Stimulated activated CD4-positive, alpha-beta T cell treated with anti-CD3 and anti-CD28 coated beads, Interleukin-4, amount 100 ng/mL, for 4 hours (primary cell): Measurements from ENCODE around the gene GIMAP8.
A peak's percentile ranks its signal among the peaks of the same experiment; 100 is the strongest.

Experiments
- DNase-seq, 2 experiments: peaks; one replicate each; pipeline ENCODE4 v3.0.0-alpha.2; 2020

Gene GIMAP8

GRCh38 chr7:150412016-150412415, 38.4 kb upstream of the GIMAP8 start:
- DNase-seq, result no peak

GRCh38 chr7:150412518-150413488, 37.6 kb upstream of the GIMAP8 start:
- no peak for DNase-seq

- DNase-seq, result no peak
Measured at GRCh38 chr7:150413640-150414081, 36.8 kb upstream of the GIMAP8 start.

GRCh38 chr7:150415161-150416153, 35.0 kb upstream of the GIMAP8 start:
- no peak for DNase-seq

DNA sequence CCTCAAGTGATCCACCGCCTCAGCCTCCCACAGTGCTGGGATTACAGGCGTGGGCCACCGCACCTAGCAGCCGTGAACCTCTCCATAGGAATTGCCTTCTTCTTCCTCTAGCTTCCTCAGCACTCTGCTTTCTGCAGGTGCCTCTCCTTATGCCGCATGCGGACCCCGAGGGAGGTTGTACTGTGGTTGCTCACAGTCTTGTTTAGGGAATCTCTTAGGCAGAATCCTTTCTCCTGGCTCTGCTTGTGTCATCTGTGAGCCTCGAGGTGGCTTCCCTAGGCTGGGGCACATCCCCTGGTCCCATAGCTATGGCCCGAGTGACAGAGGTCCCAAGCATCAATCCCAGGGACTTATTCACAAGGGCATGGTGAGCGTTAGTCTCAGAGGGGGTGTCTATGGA, 33.2 kb upstream of the GIMAP8 start:
- DNase-seq, result no peak

DNA sequence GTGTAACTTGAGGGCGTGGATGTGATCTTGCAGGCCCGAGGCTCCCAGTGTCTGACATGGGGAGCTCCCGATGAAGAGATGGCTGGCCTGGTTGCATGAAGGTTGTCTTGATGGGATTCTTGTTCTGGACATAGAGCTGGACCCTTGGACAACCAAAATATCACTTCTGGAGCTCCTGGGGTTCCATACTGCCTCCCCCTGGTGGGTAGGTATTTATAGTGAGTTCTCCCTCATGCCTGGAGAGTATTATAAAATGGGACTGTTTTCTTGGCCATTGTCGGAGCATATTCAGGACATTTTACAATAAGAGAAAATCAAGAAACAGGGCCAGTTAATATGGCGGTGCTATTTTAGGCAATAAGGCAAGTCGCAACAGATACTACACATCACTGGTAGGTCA, 32.6 kb upstream of the GIMAP8 start:
- no peak for DNase-seq

DNA sequence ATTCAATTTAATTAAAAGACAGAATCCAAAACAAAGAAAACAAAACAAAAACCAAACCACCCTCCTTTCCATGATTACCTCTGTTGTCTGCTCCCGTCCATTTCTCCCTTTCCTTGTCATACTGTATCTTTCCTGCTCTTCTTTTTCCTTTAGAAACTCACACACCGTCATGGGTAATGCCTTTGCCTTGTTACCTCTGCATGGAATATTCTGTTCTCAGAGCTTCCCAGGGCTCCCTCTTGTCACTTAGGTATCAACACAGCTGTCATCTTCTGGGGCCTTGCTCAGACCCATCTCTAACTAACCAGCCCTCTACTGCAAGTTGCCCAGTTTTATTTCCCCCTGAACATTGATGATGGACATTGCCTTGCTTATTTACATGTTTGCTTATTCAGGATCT, 30.2 kb upstream of the GIMAP8 start:
- DNase-seq, result no peak

DNA sequence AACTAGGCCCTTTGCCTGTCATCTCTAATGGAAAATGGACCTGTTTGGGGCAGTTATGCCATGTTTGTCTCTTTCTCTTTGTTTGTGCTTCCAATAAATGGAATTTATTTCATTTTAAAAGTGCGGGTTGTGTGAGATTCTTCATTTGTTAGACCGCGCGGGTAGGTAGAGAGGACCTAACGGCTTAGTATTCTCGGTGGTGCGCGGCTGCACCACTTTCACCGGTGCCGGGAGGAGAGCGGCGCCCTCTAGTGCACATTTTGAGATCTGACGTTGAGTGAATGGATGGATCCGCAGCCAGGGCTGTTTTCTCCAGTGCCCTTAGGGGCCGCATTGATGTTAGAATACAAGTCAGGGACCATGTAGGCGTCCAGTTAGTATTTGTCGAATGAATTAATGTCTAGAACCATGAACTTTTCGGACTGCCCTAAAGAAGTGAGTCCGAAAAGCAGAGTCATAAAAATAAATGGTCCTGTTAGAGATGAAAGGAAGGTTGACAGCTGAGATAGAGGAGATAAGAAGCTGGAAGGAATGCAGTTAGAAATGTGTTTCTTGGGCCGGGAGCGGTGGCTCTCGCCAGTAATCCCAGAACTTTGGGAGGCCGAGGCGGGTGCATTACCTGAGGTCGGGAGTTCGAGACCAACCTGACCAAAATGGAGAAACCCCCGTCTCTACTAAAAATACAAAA, 29.3 kb upstream of the GIMAP8 start:
- peak; percentile 80 to 81 for DNase-seq

DNA sequence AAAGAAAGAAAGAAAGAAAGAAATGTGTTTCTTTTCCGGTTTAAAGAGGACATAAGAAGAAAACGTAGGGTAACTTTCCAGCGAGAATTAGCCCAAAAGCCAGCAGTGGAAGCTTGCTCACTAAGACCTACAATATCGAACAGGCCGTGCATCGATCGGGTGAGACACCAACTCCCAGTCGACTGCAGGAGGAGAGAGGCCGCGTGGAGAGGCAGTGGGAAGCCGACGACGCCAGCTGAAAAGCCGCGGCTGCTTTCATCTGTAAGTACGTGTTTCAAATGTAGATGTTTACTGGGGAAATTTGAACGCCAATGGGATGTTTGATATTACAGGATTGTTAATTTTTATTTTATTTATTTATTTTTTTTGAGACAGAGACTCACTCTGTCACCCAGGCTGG, 28.6 kb upstream of the GIMAP8 start:
- DNase-seq, result no peak

DNA sequence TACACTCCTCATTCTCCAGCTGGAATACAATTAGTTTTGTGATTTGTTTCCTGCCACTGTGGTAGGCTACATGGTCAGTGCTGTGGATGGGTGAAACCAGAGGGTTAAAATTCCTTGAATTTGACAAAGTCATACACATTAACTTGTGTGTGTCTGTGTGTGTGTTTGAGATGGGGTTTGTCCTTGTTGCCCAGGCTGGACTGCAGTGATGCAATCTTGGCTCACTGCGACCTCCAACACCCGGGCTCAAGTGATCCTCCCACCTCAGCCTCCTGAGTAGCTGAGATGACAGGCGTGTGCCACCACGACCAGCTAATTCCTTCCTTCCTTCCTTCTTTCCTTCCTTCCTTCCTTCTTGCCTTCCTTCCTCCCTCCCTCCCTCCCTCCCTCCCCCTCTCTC, 24.8 kb upstream of the GIMAP8 start:
- no peak for DNase-seq

DNA sequence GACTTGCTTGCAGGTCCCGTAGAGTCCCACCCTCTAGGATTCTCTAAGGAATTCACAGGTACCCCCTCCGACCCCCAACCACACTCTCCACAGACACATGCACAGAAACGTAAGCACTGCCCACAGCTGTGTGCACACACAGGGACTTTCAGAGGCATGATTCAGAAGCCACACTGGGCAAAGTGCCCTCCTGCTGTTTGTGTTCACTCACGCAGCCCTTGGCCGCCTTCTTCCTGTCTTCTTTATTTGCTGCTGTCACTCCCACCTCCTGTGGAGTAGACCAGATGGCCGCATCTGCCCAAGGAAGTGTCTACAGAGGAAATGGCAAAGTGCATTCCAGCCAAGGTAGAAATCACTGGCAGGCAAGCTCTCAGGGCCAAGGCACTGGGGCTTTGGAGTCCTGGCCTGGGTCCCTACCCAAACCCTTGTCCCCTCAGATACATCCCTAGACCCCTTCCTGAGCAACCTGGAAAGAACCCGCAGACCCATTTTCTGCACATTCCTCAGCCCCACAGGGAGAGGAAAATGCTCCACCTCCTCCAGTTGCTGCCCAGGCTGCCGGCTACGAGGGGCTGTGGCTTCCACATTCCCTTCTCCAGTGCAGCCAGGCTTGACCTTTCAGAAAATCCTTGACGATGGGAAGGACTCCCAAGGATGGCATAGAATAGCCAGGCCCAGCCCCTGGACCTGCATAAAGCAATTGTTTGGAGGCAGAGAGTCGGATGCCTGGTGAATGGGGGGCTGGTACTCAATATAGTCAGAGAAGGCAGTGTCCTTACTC, 21.6 kb upstream of the GIMAP8 start:
- no peak for DNase-seq

DNA sequence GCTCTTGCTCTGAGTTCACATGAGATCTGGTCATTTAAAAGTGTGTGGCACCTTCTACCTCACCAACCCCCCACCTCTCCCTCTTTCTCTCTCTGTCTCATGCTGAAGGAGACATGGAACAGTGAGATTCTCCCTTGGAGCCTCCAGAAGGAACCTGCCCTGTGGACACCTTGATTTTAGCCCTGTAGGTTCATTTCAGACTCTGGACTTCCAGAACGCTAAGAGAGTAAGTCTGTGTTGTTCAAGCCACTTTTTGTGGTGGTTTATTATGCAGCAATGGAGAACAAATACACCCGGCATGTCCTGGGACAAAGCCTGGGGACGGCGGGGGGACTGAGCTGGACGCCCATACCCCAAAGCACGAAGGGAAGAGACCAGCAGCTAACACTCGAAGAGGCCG, 20.7 kb upstream of the GIMAP8 start:
- DNase-seq, result no peak

- DNase-seq, result no peak
Measured at GRCh38 chr7:150430465-150431085, 19.9 kb upstream of the GIMAP8 start.

GRCh38 chr7:150431839-150432658, 18.4 kb upstream of the GIMAP8 start:
- DNase-seq, result no peak

- DNase-seq, result no peak
Measured at GRCh38 chr7:150432915-150433892, 17.2 kb upstream of the GIMAP8 start.

- no peak for DNase-seq
Measured at GRCh38 chr7:150434240-150434639, 16.2 kb upstream of the GIMAP8 start.

DNA sequence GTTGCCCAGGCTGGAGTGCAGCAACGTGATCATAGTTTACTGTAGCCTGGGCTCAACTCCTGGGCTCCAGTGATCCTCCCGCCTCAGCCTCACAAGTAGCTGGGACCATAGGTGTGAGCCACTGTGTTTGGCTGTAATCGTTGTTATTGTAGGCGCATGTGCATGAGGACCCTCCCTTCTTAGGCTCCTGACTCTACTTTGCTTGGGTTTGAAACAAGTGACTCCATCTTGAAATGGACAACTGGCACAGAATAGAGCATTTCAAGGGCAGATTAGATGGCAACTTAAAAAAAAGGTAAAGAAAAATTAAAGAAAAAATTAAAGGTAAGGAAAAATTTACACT, 15.4 kb upstream of the GIMAP8 start:
- DNase-seq, result no peak

DNA sequence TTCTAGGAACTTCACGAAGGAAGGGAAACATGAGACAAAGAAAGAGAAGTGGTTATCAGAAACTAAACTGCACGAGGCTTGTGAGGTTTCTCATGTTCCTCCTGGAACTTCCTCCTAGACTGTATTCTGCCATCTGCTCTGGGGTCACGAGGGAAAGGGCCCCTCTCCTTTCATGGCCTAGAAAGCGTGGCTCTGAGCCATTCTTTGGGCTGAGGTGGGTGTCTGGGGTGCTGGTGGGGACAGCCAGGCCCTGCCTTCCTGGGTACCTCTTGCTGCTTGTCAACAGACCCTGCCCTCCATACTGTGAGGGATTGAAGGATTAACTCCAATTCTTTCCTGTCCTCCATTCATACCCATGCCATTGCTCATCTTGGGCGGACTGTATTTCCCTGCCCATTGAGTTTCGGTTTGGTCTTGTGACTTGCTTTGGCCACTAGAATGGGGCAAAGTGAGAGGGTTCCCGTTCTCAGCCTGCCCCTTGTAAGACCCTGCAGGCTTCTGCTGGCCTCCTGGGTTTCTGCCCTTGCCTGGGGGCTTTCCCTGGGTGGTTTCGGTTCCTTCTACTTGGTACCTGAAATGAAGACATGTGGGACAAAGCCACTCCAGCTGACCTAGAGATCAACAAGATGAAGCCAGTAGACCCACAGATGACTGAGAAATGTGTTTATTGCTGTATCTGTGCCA, 14.9 kb upstream of the GIMAP8 start:
- no peak for DNase-seq

DNA sequence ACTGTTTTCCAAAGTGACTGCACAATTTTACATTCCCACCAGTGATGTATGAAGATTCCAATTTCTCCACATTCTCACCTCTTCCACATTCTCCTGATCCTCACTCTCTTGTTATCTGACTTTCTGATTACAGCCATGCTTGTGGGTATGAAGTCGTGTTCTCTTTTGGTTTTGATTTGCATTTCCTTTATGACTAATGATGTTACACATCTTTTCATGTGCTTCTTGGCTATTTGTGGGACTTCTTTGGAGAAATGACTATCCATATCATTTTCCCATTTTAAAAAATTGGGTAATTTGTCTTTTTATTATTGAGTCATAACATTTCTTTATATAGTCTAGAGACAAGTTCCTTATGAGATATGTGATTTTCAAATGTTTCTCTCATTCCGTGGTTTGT, 10.5 kb upstream of the GIMAP8 start:
- DNase-seq, result no peak
